Upper lobe of right lung (tissue), 1 donor: ENCODE measurements around the gene HOXD9. TPM values are rescaled to one million over a fixed set of nuclear protein-coding genes. Genes with fewer than 3 reads are reported as not detected.

Source experiments
- ATAC-seq: fragments of 200-7000 bp; cut with Tn5 transposase; one replicate; pipeline ENCODE4 v1.9.1; 2020; ENCODE audit warnings: mild to moderate bottlenecking, moderate library complexity
- DNase-seq: peaks from one replicate; pipeline ENCODE4 v3.0.0-alpha.2; 2020
- H3K27ac ChIP-seq: fragments of 200-600 bp; one replicate; pipeline ENCODE4 v1.8.0; 2022
- H3K27me3 ChIP-seq: fragments of 200-600 bp; one replicate; pipeline ENCODE4 v1.8.0; 2022; ENCODE audit warnings: mild to moderate bottlenecking
- H3K36me3 ChIP-seq: fragments of 200-600 bp; one replicate; pipeline ENCODE4 v1.8.0; 2022
- H3K4me1 ChIP-seq: fragments of 200-600 bp; one replicate; pipeline ENCODE4 v1.8.0; 2022
- H3K4me3 ChIP-seq: fragments of 200-600 bp; one replicate; pipeline ENCODE4 v1.8.0; 2022; ENCODE audit warnings: mild to moderate bottlenecking
- H3K9me3 ChIP-seq: fragments of 200-600 bp; one replicate; pipeline ENCODE4 v1.8.0; 2022
- CTCF ChIP-seq: fragments of 200-600 bp; IDR thresholded peaks from one replicate; pipeline ENCODE4 v1.8.0; 2022; ENCODE audit warnings: antibody characterized with exemption
- intact Hi-C: fragments of 100-400 bp; cut with DNase I; formaldehyde crosslinking; loops from one replicate; pipeline ENCODE4 v1.11.0; 2022
- total RNA-seq: library from RNA; stranded (reverse); fragmentation: NEBNext Ultra II Directional; extraction: Animal tissue kit (Norgen Biotek cat#: 25700); gene quantifications from one replicate; pipeline ENCODE4 v1.2.1, GENCODE V29; 2021
- donor health status: DM: no; HTN: yes; CAD: no; lungs with severe emphysema.

HOXD9 gene
- total RNA-seq, 1 donor from 2014 or later: 1.6 TPM

DNA sequence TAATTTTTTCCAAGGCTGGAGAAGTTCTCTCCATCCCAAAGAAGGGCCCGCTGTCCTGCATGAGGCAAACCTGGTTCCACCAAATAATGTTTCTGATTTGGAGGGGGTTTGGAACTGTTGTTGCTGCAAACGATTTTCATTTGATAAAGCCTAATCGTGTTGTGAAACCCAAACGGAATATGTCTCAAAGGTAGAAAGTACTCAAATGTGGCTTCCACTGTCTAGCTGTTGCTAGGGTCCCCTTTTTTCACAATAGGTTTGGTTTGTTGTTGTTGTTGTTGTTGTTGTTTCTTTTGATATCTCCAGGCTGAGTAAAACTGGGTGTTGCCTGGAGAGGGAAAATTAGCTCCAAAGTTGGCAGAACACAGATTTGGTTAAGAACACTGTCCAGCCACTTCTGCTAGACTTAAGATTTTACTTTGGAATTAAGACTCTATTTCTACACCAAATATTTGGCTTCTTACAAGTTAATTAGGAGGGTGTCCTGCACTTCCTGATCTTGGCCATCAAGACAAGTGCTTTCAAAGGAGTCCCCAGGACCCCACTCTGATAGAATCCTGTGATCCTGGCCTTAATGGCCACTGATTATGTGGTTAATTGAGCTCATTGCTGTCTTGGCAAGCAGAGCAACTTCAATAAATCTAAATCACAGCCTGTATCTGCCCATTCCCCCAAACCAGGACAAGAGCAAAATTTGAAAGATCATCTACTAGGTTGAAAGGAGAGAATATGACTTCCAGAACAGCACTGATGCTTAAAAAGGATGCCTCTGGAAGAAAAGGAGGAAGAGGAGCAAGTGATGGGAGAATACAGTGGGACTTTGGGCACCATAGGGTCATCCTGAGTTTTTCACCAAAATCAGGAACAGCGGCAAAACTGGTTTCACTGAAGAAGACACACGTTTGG is 33.3 kb upstream of the HOXD9 start:
- H3K4me1 ChIP-seq: peaks cover 21% of the 10 kb centered on the region

GRCh38 chr2:176089843-176090395 is 32.6 kb upstream of the HOXD9 start:
- no peaks in the 10 kb centered on the region for H3K36me3 ChIP-seq
- intact Hi-C loops: no loop called here
- ATAC-seq: no peak
- peaks cover 100% of the 10 kb centered on the region for H3K27me3 ChIP-seq
- H3K4me3 ChIP-seq: no peak overlapping the region
- H3K4me1 ChIP-seq: peaks cover 21% of the 10 kb centered on the region
- no peak for TF ChIP-seq CTCF
- no peak for DNase-seq
- no peak overlapping the region for H3K27ac ChIP-seq
- no peaks in the 10 kb centered on the region for H3K9me3 ChIP-seq

More for the DNA sequence above, 33.3 kb upstream of the HOXD9 start:
- TF ChIP-seq CTCF: no peak
- intact Hi-C loops: no loop called here
- H3K4me3 ChIP-seq: no peak overlapping the region
- ATAC-seq: no peak
- no peak for DNase-seq
- H3K27ac ChIP-seq: no peak overlapping the region
- peaks cover 100% of the 10 kb centered on the region for H3K27me3 ChIP-seq
- no peaks in the 10 kb centered on the region for H3K9me3 ChIP-seq
- no peaks in the 10 kb centered on the region for H3K36me3 ChIP-seq

DNA sequence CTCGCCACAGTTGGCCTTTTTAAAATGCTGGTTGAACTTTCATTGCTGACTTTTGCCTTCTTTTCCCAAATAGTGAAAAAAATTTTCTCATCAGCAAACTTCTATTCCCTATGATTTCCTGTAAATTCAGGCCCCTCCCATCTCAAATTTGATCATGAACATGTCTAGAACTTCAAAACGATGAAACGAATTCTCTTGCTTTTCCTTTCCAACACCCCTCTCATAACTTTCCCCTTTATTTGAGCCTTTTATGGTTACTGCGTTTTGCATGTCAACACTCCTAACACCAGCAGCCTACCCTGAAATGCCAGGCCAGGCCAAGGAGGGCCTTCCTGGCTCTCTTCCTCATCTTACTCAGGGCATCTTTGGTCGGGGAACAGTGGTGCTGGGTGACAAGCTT is 31.7 kb upstream of the HOXD9 start:
- intact Hi-C loops: no loop called here
- DNase-seq: no peak
- no peaks in the 10 kb centered on the region for H3K36me3 ChIP-seq
- no peak overlapping the region for H3K4me3 ChIP-seq
- peaks cover 21% of the 10 kb centered on the region for H3K4me1 ChIP-seq
- no peak overlapping the region for H3K27ac ChIP-seq
- no peak for TF ChIP-seq CTCF
- no peak for ATAC-seq
- no peaks in the 10 kb centered on the region for H3K9me3 ChIP-seq
- peaks cover 100% of the 10 kb centered on the region for H3K27me3 ChIP-seq

DNA sequence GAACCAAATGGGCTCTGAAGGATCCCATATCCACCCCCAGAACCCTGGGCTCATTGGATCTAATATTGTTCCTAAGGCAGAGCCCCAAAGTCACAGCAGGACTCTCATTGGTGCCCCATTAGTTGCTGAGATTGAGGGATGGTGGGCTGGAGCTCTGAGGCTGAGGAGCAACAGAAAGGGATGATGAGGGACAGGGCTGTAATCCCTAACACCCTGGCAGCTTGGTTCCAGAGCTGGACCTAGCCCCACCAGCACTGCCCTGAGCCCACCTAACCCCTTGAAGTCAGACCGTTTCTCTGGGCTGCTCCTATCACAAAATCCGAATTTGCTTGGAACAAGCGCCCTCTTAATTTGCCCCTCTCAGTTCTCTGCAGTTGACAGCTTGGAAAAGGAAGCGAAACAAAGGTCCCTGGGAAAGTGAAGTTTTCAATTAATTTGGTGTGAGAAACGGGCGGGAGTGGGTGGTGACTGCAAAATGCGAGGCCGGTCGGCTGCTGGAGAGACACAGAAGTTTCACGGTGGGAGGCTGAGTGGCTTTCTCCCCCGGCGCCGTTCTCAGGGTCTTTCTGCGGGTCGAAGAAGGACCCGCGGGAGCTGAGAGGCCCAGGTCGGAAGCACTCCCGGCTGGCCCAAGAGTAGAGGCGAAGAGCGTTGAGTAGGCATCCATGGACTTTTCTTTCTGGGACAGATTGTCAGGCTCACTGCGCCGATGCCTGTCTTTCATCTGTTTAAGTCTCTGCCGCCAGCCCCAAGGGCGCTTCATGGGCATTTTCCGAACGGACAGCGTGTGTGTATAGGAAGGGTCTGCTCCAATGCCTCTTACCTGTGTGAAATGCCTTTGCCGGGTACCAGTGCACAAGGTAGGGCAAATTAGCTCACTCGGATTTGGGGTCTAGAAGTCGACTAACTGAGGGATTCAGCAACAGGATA is 30.9 kb upstream of the HOXD9 start:
- no peak overlapping the region for H3K4me3 ChIP-seq
- H3K36me3 ChIP-seq: no peaks in the 10 kb centered on the region
- DNase-seq (no peak), ATAC-seq (no peak)
- intact Hi-C loops: no loop called here
- TF ChIP-seq CTCF: no peak
- no peaks in the 10 kb centered on the region for H3K9me3 ChIP-seq
- H3K4me1 ChIP-seq: peaks cover 23% of the 10 kb centered on the region
- peaks cover 99% of the 10 kb centered on the region for H3K27me3 ChIP-seq
- no peak overlapping the region for H3K27ac ChIP-seq

DNA sequence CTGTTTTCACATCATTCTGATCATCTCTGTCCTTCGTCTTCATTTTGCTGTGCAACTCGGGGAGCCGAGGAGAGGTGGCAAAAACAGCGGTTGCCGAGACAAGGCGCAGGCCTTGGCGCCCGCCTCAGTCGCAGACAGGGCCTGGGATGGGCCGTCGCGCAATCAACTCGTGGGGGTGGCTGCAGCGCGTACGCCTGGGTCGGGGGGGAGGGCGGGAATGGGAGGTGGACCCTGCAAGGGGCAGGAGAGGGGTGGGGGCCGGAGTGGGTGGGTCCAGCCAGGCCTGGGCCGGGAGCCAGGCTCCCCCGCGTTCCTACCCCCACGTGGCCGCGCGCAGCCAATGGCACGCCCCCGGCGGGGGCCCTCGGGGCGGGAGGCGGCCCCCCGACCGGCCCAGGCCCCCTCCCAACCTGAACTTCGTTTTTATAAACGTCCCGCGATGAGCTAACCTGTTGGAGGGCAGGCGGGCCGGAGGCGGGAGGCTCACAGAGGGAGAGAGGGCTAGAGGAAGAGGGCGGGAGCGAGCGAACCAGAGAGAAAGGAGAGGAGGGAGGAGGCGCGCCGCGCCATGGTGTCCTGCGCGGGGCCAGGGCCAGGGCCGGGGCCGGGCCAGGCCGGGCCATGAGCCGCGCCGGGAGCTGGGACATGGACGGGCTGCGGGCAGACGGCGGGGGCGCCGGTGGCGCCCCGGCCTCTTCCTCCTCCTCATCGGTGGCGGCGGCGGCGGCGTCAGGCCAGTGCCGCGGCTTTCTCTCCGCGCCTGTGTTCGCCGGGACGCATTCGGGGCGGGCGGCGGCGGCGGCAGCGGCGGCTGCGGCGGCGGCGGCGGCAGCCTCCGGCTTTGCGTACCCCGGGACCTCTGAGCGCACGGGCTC is 30.0 kb upstream of the HOXD9 start, which contains the start of gene HOXD13:
Gene HOXD13, plus strand, starts transcription at position 452 of the 875 bp plus-strand sequence. Its CDS starts 170 bp downstream, at position 622.
- ATAC-seq (no peak), DNase-seq (no peak)
- H3K27me3 ChIP-seq: peaks cover 99% of the 10 kb centered on the region
- no peak within 1 kb of the TSS for H3K27ac ChIP-seq
- TF ChIP-seq CTCF: no peak
- no peak within 1 kb of the TSS for H3K4me3 ChIP-seq
- peaks cover 32% of the 10 kb centered on the region for H3K4me1 ChIP-seq
- intact Hi-C loops: no loop called here
- H3K9me3 ChIP-seq: no peaks in the 10 kb centered on the region
- H3K36me3 ChIP-seq: no peaks in the 10 kb centered on the region
